Activated CD4-positive, CD25-positive, alpha-beta regulatory T cell (primary cell): Measurements from ENCODE around the gene GRIN3A.
"Not testable (repeated sequence)": the region's sequence is repeated elsewhere in the genome, so short reads cannot be mapped to it uniquely, and the experiment has no call there.

ENCODE experiments used
- DNase-seq, 4 experiments: peaks; one replicate each; lab custom pipeline; 2025; lab: John Stamatoyannopoulos, UW

GRIN3A gene

GRCh38 chr9:101738566-101739183, at the start of gene GRIN3A:
TSS of gene GRIN3A (minus strand) at chr9:101738647. CDS start at chr9:101737979, 668 bp downstream.
- DNase-seq: no peak

GRCh38 chr9:101787891-101788290, 49.4 kb upstream of the GRIN3A start:
- DNase-seq: no peak

GRCh38 chr9:101778332-101778731, 39.9 kb upstream of the GRIN3A start:
- no peak for DNase-seq

GRCh38 chr9:101764472-101764871, 26.0 kb upstream of the GRIN3A start:
- no peak for DNase-seq

GRCh38 chr9:101758304-101758930, 20.0 kb upstream of the GRIN3A start:
- no peak for DNase-seq

- DNase-seq: no peak
Observed at GRCh38 chr9:101753716-101754115, 15.3 kb upstream of the GRIN3A start.

GRCh38 chr9:101751895-101752294, 13.4 kb upstream of the GRIN3A start:
- no peak for DNase-seq

GRCh38 chr9:101739311-101739710, 864 bp upstream of the GRIN3A start:
- no peak for DNase-seq

- DNase-seq: no peak
Observed at GRCh38 chr9:101737705-101738565, 512 bp downstream of the GRIN3A start.

- DNase-seq: no peak
Observed at GRCh38 chr9:101737165-101737704, 1.2 kb downstream of the GRIN3A start.

- no peak for DNase-seq
Observed at GRCh38 chr9:101736717-101737116, 1.7 kb downstream of the GRIN3A start.

- no peak for DNase-seq
Observed at GRCh38 chr9:101731429-101731828, 7.0 kb downstream of the GRIN3A start.

- no peak for DNase-seq
Observed at GRCh38 chr9:101727612-101728524, 10.6 kb downstream of the GRIN3A start.

- DNase-seq: not testable (repeated sequence)
Observed at GRCh38 chr9:101724271-101724670, 14.2 kb downstream of the GRIN3A start.

GRCh38 chr9:101718192-101718591, 20.3 kb downstream of the GRIN3A start:
- DNase-seq: no peak

GRCh38 chr9:101716629-101717028, 21.8 kb downstream of the GRIN3A start:
- DNase-seq: no peak

GRCh38 chr9:101711330-101711941, 27.0 kb downstream of the GRIN3A start:
- DNase-seq: no peak

- no peak for DNase-seq
Observed at GRCh38 chr9:101708855-101709254, 29.6 kb downstream of the GRIN3A start.

- no peak for DNase-seq
Observed at GRCh38 chr9:101707721-101708120, 30.7 kb downstream of the GRIN3A start.

- DNase-seq: no peak
Observed at GRCh38 chr9:101706997-101707396, 31.4 kb downstream of the GRIN3A start.

GRCh38 chr9:101706261-101706798, 32.1 kb downstream of the GRIN3A start:
- no peak for DNase-seq
